T-helper 1 cell treated with Interleukin-12 subunit alpha and Interleukin-12 subunit beta and Interleukin-4 antibody, amounts not matched to agents 30 μg/mL and 1 μg/mL, for 36 hours (primary cell): ENCODE data around the gene GZMM.

ENCODE experiments used
- H3K27ac Mint-ChIP-seq: one replicate; pipeline ENCODE4 v1.8.0; 2021; ENCODE audit warnings: mild to moderate bottlenecking, mixed read lengths
- H3K27me3 Mint-ChIP-seq: one replicate; pipeline ENCODE4 v1.8.0; 2021; ENCODE audit warnings: low read depth, mixed read lengths
- H3K36me3 Mint-ChIP-seq: one replicate; pipeline ENCODE4 v1.8.0; 2021; ENCODE audit warnings: low read depth, mixed read lengths
- H3K4me1 Mint-ChIP-seq: one replicate; pipeline ENCODE4 v1.8.0; 2021; ENCODE audit warnings: low read depth, mixed read lengths
- H3K4me3 Mint-ChIP-seq: one replicate; pipeline ENCODE4 v1.8.0; 2021; ENCODE audit warnings: mild to moderate bottlenecking, moderate library complexity, mixed read lengths
- H3K9me3 Mint-ChIP-seq: one replicate; pipeline ENCODE4 v1.8.0; 2021; ENCODE audit warnings: mixed read lengths

GZMM gene

GRCh38 chr19:543910-544608 lies at the start of gene GZMM:
TSS of gene GZMM (plus strand) at chr19:544053. CDS start at chr19:544072, 19 bp downstream.
- Mint-ChIP-seq H3K4me3 (peak within 1 kb of the TSS; percentile 87), H3K27me3 (no peaks in the 10 kb centered on the region), H3K4me1 (peaks cover 11% of the 10 kb centered on the region), H3K27ac (peak within 1 kb of the TSS; percentile 92), H3K9me3 (no peaks in the 10 kb centered on the region), H3K36me3 (peaks cover 7% of the 10 kb centered on the region)

- H3K36me3 Mint-ChIP-seq: peaks cover 3% of the 10 kb centered on the region
- H3K4me3 Mint-ChIP-seq: no peak overlapping the region
- peaks cover 4% of the 10 kb centered on the region for H3K9me3 Mint-ChIP-seq
- peaks cover 24% of the 10 kb centered on the region for H3K27me3 Mint-ChIP-seq
- no peak overlapping the region for H3K27ac Mint-ChIP-seq
- H3K4me1 Mint-ChIP-seq: peaks cover 5% of the 10 kb centered on the region
Observed at GRCh38 chr19:494171-495080, 49.4 kb upstream of the GZMM start.

- H3K9me3 Mint-ChIP-seq: peaks cover 4% of the 10 kb centered on the region
- no peak overlapping the region for H3K27ac Mint-ChIP-seq
- H3K27me3 Mint-ChIP-seq: peaks cover 28% of the 10 kb centered on the region
- H3K36me3 Mint-ChIP-seq: peaks cover 3% of the 10 kb centered on the region
- no peak overlapping the region for H3K4me3 Mint-ChIP-seq
- peaks cover 5% of the 10 kb centered on the region for H3K4me1 Mint-ChIP-seq
Observed at GRCh38 chr19:495081-495401, 48.8 kb upstream of the GZMM start.

GRCh38 chr19:495402-496111 lies 48.3 kb upstream of the GZMM start:
- Mint-ChIP-seq H3K36me3 (peaks cover 3% of the 10 kb centered on the region), H3K4me3 (no peak overlapping the region)

GRCh38 chr19:496112-496665 lies 47.7 kb upstream of the GZMM start, which contains the start of gene MADCAM1:
TSS of gene MADCAM1 (plus strand) at chr19:496486. CDS start at chr19:496500, 14 bp downstream.
- Mint-ChIP-seq H3K36me3 (peaks cover 3% of the 10 kb centered on the region), H3K27ac (no peak within 1 kb of the TSS), H3K4me3 (no peak within 1 kb of the TSS), H3K4me1 (peaks cover 5% of the 10 kb centered on the region), H3K27me3 (peaks cover 28% of the 10 kb centered on the region), H3K9me3 (peaks cover 4% of the 10 kb centered on the region)

More at GRCh38 chr19:495402-496111, 48.3 kb upstream of the GZMM start:
- H3K27ac Mint-ChIP-seq: no peak overlapping the region
- H3K9me3 Mint-ChIP-seq: peaks cover 4% of the 10 kb centered on the region
- peaks cover 28% of the 10 kb centered on the region for H3K27me3 Mint-ChIP-seq
- H3K4me1 Mint-ChIP-seq: peaks cover 5% of the 10 kb centered on the region

- Mint-ChIP-seq H3K4me3 (no peak overlapping the region), H3K27ac (no peak overlapping the region), H3K9me3 (peaks cover 4% of the 10 kb centered on the region), H3K27me3 (peaks cover 28% of the 10 kb centered on the region), H3K36me3 (peaks cover 3% of the 10 kb centered on the region), H3K4me1 (peaks cover 6% of the 10 kb centered on the region)
Observed at GRCh38 chr19:496986-497385, 46.9 kb upstream of the GZMM start.

- Mint-ChIP-seq H3K4me3 (no peak overlapping the region), H3K4me1 (peaks cover 8% of the 10 kb centered on the region), H3K36me3 (peaks cover 3% of the 10 kb centered on the region), H3K27ac (no peak overlapping the region), H3K27me3 (peaks cover 28% of the 10 kb centered on the region), H3K9me3 (peaks cover 4% of the 10 kb centered on the region)
Observed at GRCh38 chr19:497491-497868, 46.4 kb upstream of the GZMM start.

GRCh38 chr19:497869-498510 lies 45.9 kb upstream of the GZMM start:
- Mint-ChIP-seq H3K4me3 (no peak overlapping the region), H3K36me3 (peaks cover 2% of the 10 kb centered on the region), H3K9me3 (peaks cover under 1% of the 10 kb centered on the region), H3K4me1 (peaks cover 8% of the 10 kb centered on the region), H3K27ac (no peak overlapping the region), H3K27me3 (peaks cover 28% of the 10 kb centered on the region)

- Mint-ChIP-seq H3K9me3 (no peaks in the 10 kb centered on the region), H3K36me3 (peaks cover 1% of the 10 kb centered on the region), H3K4me3 (no peak overlapping the region), H3K4me1 (peaks cover 7% of the 10 kb centered on the region), H3K27ac (no peak overlapping the region), H3K27me3 (peaks cover 28% of the 10 kb centered on the region)
Observed at GRCh38 chr19:498511-498891, 45.4 kb upstream of the GZMM start.

GRCh38 chr19:498977-499623 lies 44.8 kb upstream of the GZMM start:
- H3K9me3 Mint-ChIP-seq: no peaks in the 10 kb centered on the region
- H3K27me3 Mint-ChIP-seq: peaks cover 23% of the 10 kb centered on the region
- H3K4me1 Mint-ChIP-seq: peaks cover 5% of the 10 kb centered on the region
- H3K36me3 Mint-ChIP-seq: no peaks in the 10 kb centered on the region
- no peak overlapping the region for H3K4me3 Mint-ChIP-seq
- no peak overlapping the region for H3K27ac Mint-ChIP-seq

- Mint-ChIP-seq H3K4me3 (no peak overlapping the region), H3K27me3 (peaks cover 15% of the 10 kb centered on the region), H3K9me3 (no peaks in the 10 kb centered on the region), H3K4me1 (peaks cover 14% of the 10 kb centered on the region), H3K36me3 (no peaks in the 10 kb centered on the region), H3K27ac (no peak overlapping the region)
Observed at GRCh38 chr19:501646-502045, 42.2 kb upstream of the GZMM start.

GRCh38 chr19:504616-505015 lies 39.2 kb upstream of the GZMM start:
- Mint-ChIP-seq H3K4me1 (peaks cover 27% of the 10 kb centered on the region), H3K4me3 (no peak overlapping the region), H3K9me3 (no peaks in the 10 kb centered on the region), H3K36me3 (peaks cover 6% of the 10 kb centered on the region), H3K27ac (no peak overlapping the region), H3K27me3 (peaks cover 2% of the 10 kb centered on the region)

GRCh38 chr19:506404-507285 lies 37.2 kb upstream of the GZMM start:
- H3K27ac Mint-ChIP-seq: peak overlapping the region; percentile 98
- no peaks in the 10 kb centered on the region for H3K9me3 Mint-ChIP-seq
- peaks cover 11% of the 10 kb centered on the region for H3K36me3 Mint-ChIP-seq
- no peaks in the 10 kb centered on the region for H3K27me3 Mint-ChIP-seq
- H3K4me3 Mint-ChIP-seq: peak overlapping the region; percentile 94
- peaks cover 37% of the 10 kb centered on the region for H3K4me1 Mint-ChIP-seq
